T-cell (primary cell): ENCODE measurements around the gene HOXA3. TPM values are rescaled to one million over a fixed set of nuclear protein-coding genes. Genes with fewer than 3 reads are reported as not detected.

Experiments used
- ATAC-seq, 4 experiments: fragments of 200-7000 bp in 3 of 4; fragments of 150-1000 bp in 1 of 4; cut with Tn5 transposase; replicated peaks in 1 of 4; 1 replicate in 3 of 4; 2 replicates in 1 of 4; pipeline ENCODE4 v1.10.0; 2021; ENCODE audit warnings: moderate library complexity in 3 of 4, mild to moderate bottlenecking in 2 of 4, moderate number of reproducible peaks in 1 of 4
- CTCF ChIA-PET, 2 donors: fragments of 300-600 bp; sonication (Branson Sonifier 250); formaldehyde crosslinking; loops; one replicate each; lab custom pipeline; 2022; ENCODE audit warnings: antibody characterized with exemption in 2 of 2; lab: Charles Lee
- POLR2A ChIA-PET, 2 donors: fragments of 300-600 bp; sonication (Branson Sonifier 250); formaldehyde crosslinking; loops; one replicate each; lab custom pipeline; 2022; ENCODE audit warnings: antibody characterized with exemption in 2 of 2; lab: Charles Lee
- DNase-seq, 35 experiments: peaks; one replicate each; pipeline versions ENCODE4 v3.0.0 to v3.0.0-alpha.2; 2013 to 2023
- H3K27ac ChIP-seq: one replicate; pipeline ENCODE4 v1.5.1; 2013; ENCODE audit warnings: low read length
- H3K27me3 ChIP-seq, 2 experiments: replicated peaks in 1 of 2; 1 replicate in 1 of 2; 2 replicates in 1 of 2; pipeline versions ENCODE4 v1.6.1 to v1.7.0; 2013; ENCODE audit warnings: low read length in 1 of 2, mixed read lengths in 1 of 2; ENCODE audit not compliant: control insufficient read depth in 2 of 2, insufficient read depth in 2 of 2; ENCODE audit errors: extremely low read depth in 1 of 2
- H3K36me3 ChIP-seq, 2 donors: 1 replicate in 1 of 2; 2 replicates in 1 of 2; pipeline versions ENCODE4 v1.6.1 to v1.7.0; 2013; ENCODE audit warnings: low read length in 1 of 2; ENCODE audit not compliant: control insufficient read depth in 2 of 2, insufficient read depth in 1 of 2; ENCODE audit errors: extremely low read depth in 1 of 2
- H3K4me1 ChIP-seq, 2 experiments: 1 replicate in 1 of 2; 2 replicates in 1 of 2; pipeline versions ENCODE4 v1.6.1 to v1.7.0; 2013; ENCODE audit warnings: low read length in 2 of 2, mixed read lengths in 1 of 2; ENCODE audit not compliant: insufficient read depth in 2 of 2, control insufficient read depth in 1 of 2; ENCODE audit errors: extremely low read depth in 1 of 2
- H3K4me3 ChIP-seq, 2 donors: 1 replicate in 1 of 2; 2 replicates in 1 of 2; pipeline versions ENCODE4 v1.5.1 to v1.7.0; 2013; ENCODE audit warnings: mild to moderate bottlenecking in 2 of 2, low read length in 1 of 2, moderate library complexity in 1 of 2; ENCODE audit not compliant: control insufficient read depth in 1 of 2; ENCODE audit errors: extremely low read depth in 1 of 2
- H3K9me3 ChIP-seq: 2 replicates; pipeline ENCODE4 v1.7.0; 2013
- H3K27ac Mint-ChIP-seq, 2 donors: one replicate each; pipeline ENCODE4 v1.8.0; 2020 to 2021; ENCODE audit warnings: mild to moderate bottlenecking in 2 of 2, mixed read lengths in 2 of 2
- H3K27me3 Mint-ChIP-seq, 2 donors: one replicate each; pipeline ENCODE4 v1.8.0; 2021 to 2022; ENCODE audit warnings: mixed read lengths in 2 of 2
- H3K36me3 Mint-ChIP-seq: one replicate; pipeline ENCODE4 v1.8.0; 2021; ENCODE audit warnings: mixed read lengths
- H3K4me1 Mint-ChIP-seq, 3 donors: one replicate each; pipeline ENCODE4 v1.8.0; 2020 to 2022; ENCODE audit warnings: mixed read lengths in 3 of 3, mild to moderate bottlenecking in 1 of 3
- H3K4me3 Mint-ChIP-seq, 3 donors: one replicate each; pipeline ENCODE4 v1.8.0; 2020 to 2022; ENCODE audit warnings: mild to moderate bottlenecking in 3 of 3, mixed read lengths in 3 of 3, moderate library complexity in 3 of 3
- H3K9me3 Mint-ChIP-seq, 3 donors: one replicate each; pipeline ENCODE4 v1.8.0; 2020 to 2022; ENCODE audit warnings: mixed read lengths in 3 of 3
- WGBS: methylation state at CpG from one replicate; pipeline ENCODE4 v1.1.5; 2013; ENCODE audit warnings: missing lambda C conversion rate; ENCODE audit not compliant: insufficient coverage; 5-methylcytosine and 5-hydroxymethylcytosine counted together
- total RNA-seq, 35 experiments: library from RNA in 6 of 35; stranded (reverse) in 6 of 35; fragments of 120-200 nt in 1 of 35; gene quantifications; one replicate each; pipeline versions ENCODE4 v1.2.1 to v1.2.4 and lab custom pipeline; 2013 to 2026

Gene HOXA3
- total RNA-seq, 5 donors from 2014 or later (not counting 1 experiment from before 2014, with no cell fraction given) = 0.79 to 1.4 TPM; not detected in 3

- Mint-ChIP-seq H3K36me3 (no peaks in the 10 kb centered on the region), H3K27me3 (peaks cover 56 to 83% of the 10 kb centered on the region in 2 donors), H3K9me3 (no peaks in the 10 kb centered on the region), H3K4me1 (peaks cover 31 to 39% (median 38%) of the 10 kb centered on the region in 3 donors), H3K27ac (no peak overlapping the region), H3K4me3 (no peak overlapping the region)
- ATAC-seq = no peak
- H3K4me3 ChIP-seq = no peak overlapping the region
- H3K9me3 ChIP-seq = no peaks in the 10 kb centered on the region
- H3K36me3 ChIP-seq = no peaks in the 10 kb centered on the region
- H3K4me1 ChIP-seq = peaks cover 2 to 63% of the 10 kb centered on the region in 2 experiments
- CTCF ChIA-PET = interaction anchor here (0.6 to 3.6 kb wide), 25 partner anchors 10 to 1305 kb away, joined by 3 to 59 read pairs (median 6); no protein-coding TSS in a partner anchor
- DNase-seq = peak in 1 of 35 experiments; percentile 20
- POLR2A ChIA-PET = interaction anchor here in 1 of 2 donors (0.6 kb wide), 5 partner anchors 14 to 1305 kb away, joined by 3 to 8 read pairs (median 3); no protein-coding TSS in a partner anchor
- H3K27me3 ChIP-seq = peaks cover 2 to 91% of the 10 kb centered on the region in 2 experiments
- 66% methylated on average over 22 of the region's 30 CpGs for WGBS
- no peak overlapping the region for H3K27ac ChIP-seq
Observed at GRCh38 chr7:27161721-27162560, 9.6 kb upstream of the HOXA3 start.

GRCh38 chr7:27161214-27161720 lies 8.9 kb upstream of the HOXA3 start:
- ChIA-PET POLR2A (interaction anchor here in 1 of 2 donors (0.6 to 1.0 kb wide), 2 partner anchors 13 to 75 kb away, joined by 3 read pairs; no protein-coding TSS in a partner anchor), CTCF (interaction anchor here (0.5 to 3.6 kb wide), 38 partner anchors 9 to 1304 kb away, joined by 3 to 59 read pairs (median 4); partner anchors contain the start of gene HOXA3 (in 1 of the 2))
- no peaks in the 10 kb centered on the region for H3K36me3 ChIP-seq
- Mint-ChIP-seq H3K27ac (no peak overlapping the region), H3K4me3 (peak overlapping the region; percentile 43 to 73 (median 63)), H3K36me3 (no peaks in the 10 kb centered on the region), H3K4me1 (peaks cover 33 to 40% (median 40%) of the 10 kb centered on the region in 3 donors), H3K9me3 (no peaks in the 10 kb centered on the region), H3K27me3 (peaks cover 52 to 82% of the 10 kb centered on the region in 2 donors)
- H3K27ac ChIP-seq = no peak overlapping the region
- H3K27me3 ChIP-seq = peaks cover 2 to 90% of the 10 kb centered on the region in 2 experiments
- ATAC-seq (peak in 1 of 4 experiments; percentile 2), DNase-seq (no peak)
- H3K4me1 ChIP-seq = peaks cover 2 to 61% of the 10 kb centered on the region in 2 experiments
- no peaks in the 10 kb centered on the region for H3K9me3 ChIP-seq
- peak overlapping the region; percentile 57 to 81 for H3K4me3 ChIP-seq
- WGBS = 0% methylated on average over 7 of the region's 27 CpGs

- Histone ChIP-seq H3K27ac (no peak overlapping the region), H3K27me3 (peaks cover 2 to 90% of the 10 kb centered on the region in 2 experiments), H3K9me3 (no peaks in the 10 kb centered on the region), H3K4me1 (peaks cover 2 to 61% of the 10 kb centered on the region in 2 experiments), H3K36me3 (no peaks in the 10 kb centered on the region), H3K4me3 (peak overlapping the region; percentile 57 to 81)
- ATAC-seq (peak; percentile 70 to 85 (median 74)), DNase-seq (peak; percentile 50 to 92 (median 79))
- H3K4me1 Mint-ChIP-seq = peaks cover 35 to 41% (median 40%) of the 10 kb centered on the region in 3 donors
- ChIA-PET CTCF (interaction anchor here (0.5 to 3.6 kb wide), 38 partner anchors 8 to 1304 kb away, joined by 3 to 59 read pairs (median 4); partner anchors contain the start of gene HOXA3 (in 1 of the 2)), POLR2A (interaction anchor here in 1 of 2 donors (0.6 to 1.0 kb wide), 2 partner anchors 12 to 74 kb away, joined by 3 read pairs; no protein-coding TSS in a partner anchor)
- under 1% methylated on average over 49 of the region's 54 CpGs for WGBS
- H3K27ac Mint-ChIP-seq = no peak overlapping the region
- H3K36me3 Mint-ChIP-seq = no peaks in the 10 kb centered on the region
- H3K4me3 Mint-ChIP-seq = peak overlapping the region; percentile 43 to 73 (median 63)
- no peaks in the 10 kb centered on the region for H3K9me3 Mint-ChIP-seq
- peaks cover 49 to 82% of the 10 kb centered on the region in 2 donors for H3K27me3 Mint-ChIP-seq
Observed at GRCh38 chr7:27160546-27161213, 8.3 kb upstream of the HOXA3 start.

- ATAC-seq (peak in 3 of 4 experiments; percentile 38 to 47 (median 43)), DNase-seq (peak in 2 of 35 experiments; percentile 22 to 23)
- Histone ChIP-seq H3K36me3 (no peaks in the 10 kb centered on the region), H3K4me1 (peaks cover 7 to 61% of the 10 kb centered on the region in 2 experiments), H3K9me3 (no peaks in the 10 kb centered on the region), H3K27ac (no peak overlapping the region), H3K27me3 (peaks cover 2 to 90% of the 10 kb centered on the region in 2 experiments), H3K4me3 (peak overlapping the region; percentile 57 to 81)
- no peaks in the 10 kb centered on the region for H3K9me3 Mint-ChIP-seq
- H3K27ac Mint-ChIP-seq = no peak overlapping the region
- no peaks in the 10 kb centered on the region for H3K36me3 Mint-ChIP-seq
- ChIA-PET CTCF (interaction anchor here (0.6 to 3.6 kb wide), 5 partner anchors 9 to 788 kb away, joined by 3 to 59 read pairs (median 8); no protein-coding TSS in a partner anchor), POLR2A (interaction anchor here in 1 of 2 donors (1.0 kb wide), 1 partner anchor 74 kb away, joined by 3 read pairs; no protein-coding TSS in a partner anchor)
- WGBS = 12% methylated on average over 14 of the region's 23 CpGs
- peaks cover 52 to 84% of the 10 kb centered on the region in 2 donors for H3K27me3 Mint-ChIP-seq
- peak overlapping the region; percentile 43 to 68 (median 57) for H3K4me3 Mint-ChIP-seq
- peaks cover 37 to 43% (median 42%) of the 10 kb centered on the region in 3 donors for H3K4me1 Mint-ChIP-seq
Observed at GRCh38 chr7:27160145-27160545, 7.8 kb upstream of the HOXA3 start.

GRCh38 chr7:27159266-27160144 lies 7.1 kb upstream of the HOXA3 start:
- DNase-seq = peak in 3 of 35 experiments; percentile 6 to 12 (median 9)
- no peak overlapping the region for H3K27ac Mint-ChIP-seq
- H3K36me3 Mint-ChIP-seq = no peaks in the 10 kb centered on the region
- H3K4me3 ChIP-seq = peak overlapping the region; percentile 57 to 81
- no peaks in the 10 kb centered on the region for H3K9me3 Mint-ChIP-seq
- ATAC-seq = peak in 1 of 4 experiments; percentile 7
- peaks cover 59 to 87% of the 10 kb centered on the region in 2 donors for H3K27me3 Mint-ChIP-seq
- H3K9me3 ChIP-seq = no peaks in the 10 kb centered on the region
- H3K36me3 ChIP-seq = no peaks in the 10 kb centered on the region
- peak overlapping the region; percentile 43 to 68 (median 57) for H3K4me3 Mint-ChIP-seq
- H3K4me1 Mint-ChIP-seq = peaks cover 44 to 46% (median 46%) of the 10 kb centered on the region in 3 donors
- peaks cover 8 to 61% of the 10 kb centered on the region in 2 experiments for H3K4me1 ChIP-seq
- ChIA-PET CTCF (interaction anchor here (0.5 to 1.5 kb wide), 10 partner anchors 8 to 1267 kb away, joined by 3 to 5 read pairs (median 4); partner anchors contain the start of gene HOXA5 (in 1 of the 2)), POLR2A (no interaction called here)
- H3K27me3 ChIP-seq = peaks cover 2 to 90% of the 10 kb centered on the region in 2 experiments
- WGBS = 66% methylated on average over 14 of the region's 27 CpGs
- no peak overlapping the region for H3K27ac ChIP-seq
